ENCODE measurements around the gene SAA4.
"Not testable (repeated sequence)": the region's sequence is repeated elsewhere in the genome, so short reads cannot be mapped to it uniquely, and the experiment has no call there.

SAA4 gene

DNA sequence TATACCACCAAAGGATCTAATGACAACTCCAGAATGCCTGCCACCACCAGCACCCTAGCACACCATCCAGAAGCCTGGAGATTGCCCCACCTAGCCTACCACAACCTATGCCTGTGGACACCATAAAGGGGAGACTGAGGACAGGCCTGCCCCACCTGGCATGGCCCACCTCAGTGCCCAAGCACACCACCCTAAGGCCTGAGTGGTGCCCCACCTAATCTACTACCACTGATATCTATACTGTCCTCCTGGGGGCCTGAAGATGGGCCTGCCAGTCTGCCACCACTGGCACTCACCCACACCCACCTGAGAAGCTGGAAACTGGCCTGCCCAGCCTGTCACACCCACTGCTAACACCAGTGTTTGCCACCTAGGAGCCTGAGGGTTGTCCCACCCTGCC is 31.8 kb downstream of the SAA4 start:
- H3K4me3 ChIP-seq (ENCODE audit: low read depth, low read length): no peak overlapping the region
- TF ChIP-seq, protein P1, sequence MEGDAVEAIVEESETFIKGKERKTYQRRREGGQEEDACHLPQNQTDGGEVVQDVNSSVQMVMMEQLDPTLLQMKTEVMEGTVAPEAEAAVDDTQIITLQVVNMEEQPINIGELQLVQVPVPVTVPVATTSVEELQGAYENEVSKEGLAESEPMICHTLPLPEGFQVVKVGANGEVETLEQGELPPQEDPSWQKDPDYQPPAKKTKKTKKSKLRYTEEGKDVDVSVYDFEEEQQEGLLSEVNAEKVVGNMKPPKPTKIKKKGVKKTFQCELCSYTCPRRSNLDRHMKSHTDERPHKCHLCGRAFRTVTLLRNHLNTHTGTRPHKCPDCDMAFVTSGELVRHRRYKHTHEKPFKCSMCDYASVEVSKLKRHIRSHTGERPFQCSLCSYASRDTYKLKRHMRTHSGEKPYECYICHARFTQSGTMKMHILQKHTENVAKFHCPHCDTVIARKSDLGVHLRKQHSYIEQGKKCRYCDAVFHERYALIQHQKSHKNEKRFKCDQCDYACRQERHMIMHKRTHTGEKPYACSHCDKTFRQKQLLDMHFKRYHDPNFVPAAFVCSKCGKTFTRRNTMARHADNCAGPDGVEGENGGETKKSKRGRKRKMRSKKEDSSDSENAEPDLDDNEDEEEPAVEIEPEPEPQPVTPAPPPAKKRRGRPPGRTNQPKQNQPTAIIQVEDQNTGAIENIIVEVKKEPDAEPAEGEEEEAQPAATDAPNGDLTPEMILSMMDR (IDR thresholded peaks at IDR 0.05; ENCODE audit: control insufficient read depth, extremely low read depth, insufficient read depth): no peak
- DNase-seq (ENCODE audit: low read depth): no peak

DNA sequence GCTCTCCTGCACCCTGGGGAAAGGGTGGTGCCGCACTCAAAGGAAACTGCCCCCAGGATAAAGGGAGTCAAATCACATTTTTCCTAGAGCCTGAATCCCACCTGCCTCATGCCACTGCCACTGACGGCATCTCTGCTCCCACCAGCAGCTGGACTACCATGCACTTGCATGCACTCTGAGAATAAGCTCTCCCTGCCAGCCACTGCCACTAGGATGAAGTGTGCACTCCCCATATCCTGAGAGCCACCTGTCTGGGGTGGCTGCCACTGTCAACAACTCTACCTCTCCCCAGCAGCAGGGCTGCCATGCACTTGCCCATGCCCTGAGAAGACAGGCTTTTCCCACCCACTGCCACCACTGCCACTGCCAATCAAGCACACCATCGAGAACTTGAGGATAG is 32.4 kb downstream of the SAA4 start:
- TF ChIP-seq, protein P1 (IDR thresholded peaks at IDR 0.05; ENCODE audit: control insufficient read depth, extremely low read depth, insufficient read depth): no peak
- no peak overlapping the region for H3K4me3 ChIP-seq (ENCODE audit: low read depth, low read length)
- DNase-seq (ENCODE audit: low read depth): no peak

DNA sequence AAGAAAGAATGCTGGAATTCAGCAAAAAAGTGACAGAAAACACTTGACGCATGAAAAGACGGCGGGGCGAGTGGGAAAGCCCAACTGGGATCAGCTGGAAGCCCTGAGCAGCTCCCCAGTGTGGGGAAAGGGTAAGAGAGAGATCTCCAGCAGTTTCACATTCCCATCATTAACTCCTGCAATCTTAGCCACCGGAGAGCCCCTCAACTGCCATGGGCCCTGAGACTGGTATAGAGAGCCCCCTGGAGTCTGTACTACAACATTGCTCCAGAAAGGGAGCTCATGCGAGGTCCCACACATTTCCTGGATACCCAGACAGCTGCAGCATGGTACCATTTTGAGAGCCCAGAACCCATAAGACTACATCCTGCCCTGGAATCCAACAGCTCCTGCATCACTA is 32.9 kb downstream of the SAA4 start:
- TF ChIP-seq, protein P1 (IDR thresholded peaks at IDR 0.05; ENCODE audit: control insufficient read depth, extremely low read depth, insufficient read depth): peak; percentile 33
- no peak overlapping the region for H3K4me3 ChIP-seq (ENCODE audit: low read depth, low read length)
- DNase-seq (ENCODE audit: low read depth): no peak

DNA sequence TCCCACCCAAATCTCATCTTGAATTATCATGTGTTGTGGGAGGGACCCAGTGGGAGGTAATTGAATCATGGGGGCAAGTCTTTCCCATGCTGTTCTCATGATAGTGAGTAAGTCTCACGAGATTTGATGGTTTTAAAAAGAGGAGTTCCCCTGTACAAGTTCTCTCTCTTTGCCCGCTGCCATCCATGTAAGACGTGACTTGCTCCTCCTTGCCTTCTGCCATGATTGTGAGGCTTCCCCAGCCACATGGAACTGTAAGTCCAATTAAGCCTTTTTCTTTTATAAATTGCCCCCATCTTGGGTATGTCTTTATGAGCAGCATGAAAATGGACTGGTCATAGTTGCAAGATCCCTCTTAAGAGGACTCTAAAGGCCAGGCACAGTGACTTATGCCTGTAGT is 38.9 kb downstream of the SAA4 start:
- DNase-seq (ENCODE audit: low read depth); H3K4me3 ChIP-seq (ENCODE audit: low read depth, low read length): not testable (repeated sequence)

DNA sequence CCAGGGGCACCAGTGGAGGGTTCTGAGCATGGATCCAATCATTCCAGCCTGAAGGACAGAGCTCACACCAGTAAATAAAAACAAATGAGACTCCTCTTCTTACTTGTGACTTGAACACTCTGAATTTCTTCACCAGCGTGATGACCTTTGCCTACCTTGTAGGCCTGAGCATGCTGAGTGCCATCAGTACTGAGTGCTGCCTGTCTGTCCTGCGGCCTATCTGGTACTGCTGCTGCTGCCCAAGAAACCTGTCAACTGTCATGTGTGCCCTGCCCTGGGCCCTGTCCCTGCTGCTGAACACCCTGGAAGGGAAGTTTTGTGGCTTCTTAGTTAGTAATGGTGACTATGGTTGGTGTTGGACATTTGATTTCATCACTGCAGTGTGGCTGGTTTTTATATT is 40.1 kb downstream of the SAA4 start:
- TF ChIP-seq, protein P1 (IDR thresholded peaks at IDR 0.05; ENCODE audit: control insufficient read depth, extremely low read depth, insufficient read depth): no peak

DNA sequence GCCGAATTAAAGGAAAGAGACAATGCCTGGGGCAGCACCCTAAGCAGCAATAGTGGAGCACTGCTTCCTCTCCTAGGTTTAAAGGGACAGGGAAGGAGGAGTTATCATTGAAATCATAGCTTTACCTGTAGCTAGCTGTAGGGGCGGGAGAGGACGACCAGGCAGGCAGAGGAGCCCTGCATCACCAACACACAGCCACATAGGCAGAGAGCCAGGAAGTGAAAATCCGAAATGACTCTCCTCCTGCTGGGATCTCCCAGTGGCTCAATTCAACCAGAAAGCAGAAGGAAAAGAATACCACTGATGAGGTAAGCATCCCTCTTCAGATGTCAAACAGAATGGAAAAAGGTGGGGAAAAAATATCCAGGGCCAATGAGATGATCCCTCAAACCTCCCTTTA is 43.6 kb downstream of the SAA4 start:
- TF ChIP-seq, protein P1 (IDR thresholded peaks at IDR 0.05; ENCODE audit: control insufficient read depth, extremely low read depth, insufficient read depth): no peak
- H3K4me3 ChIP-seq (ENCODE audit: low read depth, low read length): no peak overlapping the region
- no peak for DNase-seq (ENCODE audit: low read depth)

More for the DNA sequence above, 40.1 kb downstream of the SAA4 start:
- no peak for DNase-seq (ENCODE audit: low read depth)
- H3K4me3 ChIP-seq (ENCODE audit: low read depth, low read length): no peak overlapping the region

DNA sequence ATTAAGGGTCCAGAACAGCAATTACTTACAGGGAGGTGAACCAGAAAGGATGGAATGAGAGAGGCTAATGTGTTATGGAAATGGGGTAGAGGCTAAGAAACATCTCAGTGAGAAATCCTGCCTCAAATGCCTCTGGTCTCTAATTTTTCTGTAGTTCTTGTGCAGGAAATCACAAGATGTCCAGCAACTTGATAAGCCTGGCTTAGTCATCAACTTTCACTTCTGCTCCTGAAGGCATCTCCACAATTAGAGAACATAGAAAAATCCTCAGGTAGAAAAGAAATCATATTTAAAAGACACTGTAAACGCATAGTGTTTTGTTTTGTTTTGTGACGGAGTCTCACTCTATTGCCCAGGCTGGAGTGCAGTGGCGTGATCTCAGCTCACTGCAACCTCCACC is 45.2 kb downstream of the SAA4 start:
- H3K4me3 ChIP-seq (ENCODE audit: low read depth, low read length): no peak overlapping the region
- TF ChIP-seq, protein P1 (IDR thresholded peaks at IDR 0.05; ENCODE audit: control insufficient read depth, extremely low read depth, insufficient read depth): no peak
- no peak for DNase-seq (ENCODE audit: low read depth)

DNA sequence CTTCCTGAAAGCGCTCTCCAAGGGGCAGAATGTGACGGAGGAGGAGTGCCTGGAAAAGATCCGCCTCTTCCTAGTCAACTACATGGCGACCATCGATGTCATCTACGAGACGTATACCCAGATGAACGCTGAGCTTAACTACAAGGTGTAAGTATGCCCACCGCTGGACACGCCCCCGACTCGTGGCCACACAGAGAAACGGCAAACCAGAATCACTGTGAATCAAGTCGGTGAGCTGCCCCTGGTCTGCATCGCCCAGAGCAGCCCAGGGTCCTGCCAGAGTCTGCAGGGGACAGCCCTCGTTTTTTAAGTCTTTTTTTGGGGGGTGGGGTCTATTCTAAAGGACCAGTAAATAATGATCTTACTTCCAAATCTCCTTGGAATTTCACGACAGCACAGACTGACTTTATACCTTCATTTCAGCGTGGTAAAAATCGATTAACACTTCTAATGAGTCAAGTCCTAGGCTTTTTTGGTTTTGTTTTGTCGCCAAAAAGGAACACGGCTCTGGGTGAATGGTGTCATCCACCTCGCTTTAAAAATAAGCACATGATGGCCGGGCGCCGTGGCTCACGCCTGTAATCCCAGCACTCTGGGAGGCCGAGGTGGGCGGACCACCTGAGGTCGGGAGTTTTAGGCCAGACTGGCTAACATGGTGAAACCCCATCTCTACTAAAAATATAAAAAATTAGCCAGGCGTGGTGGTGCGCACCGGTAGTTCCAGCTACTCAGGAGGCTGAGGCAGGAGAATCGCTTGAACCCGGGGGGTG is 46.9 kb downstream of the SAA4 start:
- H3K4me3 ChIP-seq (ENCODE audit: low read depth, low read length): not testable (repeated sequence)

More for the DNA sequence above, 46.9 kb downstream of the SAA4 start:
- not testable (repeated sequence) for DNase-seq (ENCODE audit: low read depth)

Measured in LNCaP clone FGC (cell line).